GM12878 (cell line): ENCODE data around the gene PHEX. TPM values are rescaled to one million over a fixed set of nuclear protein-coding genes. Genes with fewer than 3 reads are reported as not detected.

Experiments used
- ATAC-seq: fragments of 200-7000 bp; cut with Tn5 transposase; 3 replicates; pipeline ENCODE4 v1.9.1; 2020; ENCODE audit warnings: mild to moderate bottlenecking, moderate library complexity
- BruUV-seq: library from RNA; stranded (reverse); fragments of 400-500 nt; replicated peaks from 2 replicates; lab custom pipeline; 2021; lab: Mats Ljungman, UMichigan
- CTCF ChIA-PET: fragments of 300-600 bp; sonication (Branson Sonifier 250); formaldehyde crosslinking; extraction: SDS; loops from one replicate; lab custom pipeline; 2021; ENCODE audit warnings: inconsistent platforms; lab: Yijun Ruan, JAX
- POLR2A ChIA-PET: fragments of 350-600 bp; formaldehyde crosslinking; extraction: SDS; loops from one replicate; lab custom pipeline; 2021; ENCODE audit warnings: inconsistent platforms; lab: Charles Lee
- RAD21 ChIA-PET: fragments of 300-600 bp; sonication (Branson Sonifier 250); formaldehyde crosslinking; loops from one replicate; lab custom pipeline; 2023; ENCODE audit warnings: antibody characterized with exemption; ENCODE audit not compliant: unreplicated experiment; lab: Charles Lee
- SMC1A ChIA-PET: fragments of 300-600 bp; sonication (Branson Sonifier 250); formaldehyde crosslinking; loops from one replicate; lab custom pipeline; 2023; ENCODE audit not compliant: unreplicated experiment, uncharacterized antibody; lab: Charles Lee
- DNase-seq: peaks from one replicate; pipeline ENCODE4 v3.0.0-alpha.2; 2011; ENCODE audit warnings: low read depth, low spot score
- FAIRE-seq: peaks from 3 replicates; lab custom pipeline; 2011; peaks lifted over from hg19 to GRCh38; lab: Jason Lieb, UNC
- H2AFZ ChIP-seq: 2 replicates; pipeline ENCODE4 v1.6.0; 2011; ENCODE audit warnings: low read depth, low read length, control low read depth; ENCODE audit not compliant: control insufficient read depth
- H3K27ac ChIP-seq: 2 replicates; pipeline ENCODE4 v1.5.1; 2011; ENCODE audit warnings: control low read depth; ENCODE audit not compliant: control insufficient read depth, insufficient read depth
- H3K27me3 ChIP-seq, 2 experiments: replicated peaks in 1 of 2; 2 replicates each; pipeline versions ENCODE4 v1.6.0 to v1.6.1; 2011; ENCODE audit warnings: low read length in 1 of 2; ENCODE audit not compliant: control insufficient read depth in 2 of 2, insufficient read depth in 2 of 2
- H3K36me3 ChIP-seq, 2 experiments: 2 replicates each; pipeline ENCODE4 v1.5.1; 2011; ENCODE audit warnings: low read length in 1 of 2; ENCODE audit not compliant: control insufficient read depth in 2 of 2, insufficient read depth in 2 of 2
- H3K4me1 ChIP-seq: 2 replicates; pipeline ENCODE4 v1.6.1; 2011; ENCODE audit warnings: mild to moderate bottlenecking, low read length, moderate library complexity, mixed read lengths; ENCODE audit not compliant: control insufficient read depth, insufficient read depth
- H3K4me2 ChIP-seq: 2 replicates; pipeline ENCODE4 v1.6.0; 2011; ENCODE audit warnings: control low read depth; ENCODE audit not compliant: control insufficient read depth, insufficient read depth
- H3K4me3 ChIP-seq: fragments of 200-600 bp; sonication (generic); 2 replicates; pipeline ENCODE4 v1.5.1; 2016
- H3K79me2 ChIP-seq: 2 replicates; pipeline ENCODE4 v1.6.0; 2011; ENCODE audit warnings: low read length; ENCODE audit not compliant: control insufficient read depth, insufficient read depth
- H3K9ac ChIP-seq: 2 replicates; pipeline ENCODE4 v1.8.0; 2011; ENCODE audit warnings: low read length, control low read depth, mixed read lengths; ENCODE audit not compliant: control insufficient read depth, insufficient read depth
- H3K9me3 ChIP-seq: replicated peaks from 3 replicates; pipeline ENCODE4 v1.5.1; 2011; ENCODE audit warnings: mild to moderate bottlenecking, low read length; ENCODE audit not compliant: control insufficient read depth, insufficient read depth
- H4K20me1 ChIP-seq: 2 replicates; pipeline ENCODE4 v1.6.0; 2011; ENCODE audit not compliant: control insufficient read depth, insufficient read depth
- EGR1 ChIP-seq, 2 experiments: IDR thresholded peaks; 1 replicate in 1 of 2; 2 replicates in 1 of 2; pipeline ENCODE4 v1.6.1; 2011 to 2012; ENCODE audit warnings: low read depth in 2 of 2, low read length in 2 of 2, borderline replicate concordance in 1 of 2, mild to moderate bottlenecking in 1 of 2, moderate library complexity in 1 of 2
- FOXM1 ChIP-seq: IDR thresholded peaks from 2 replicates; pipeline ENCODE4 v1.6.1; 2012; ENCODE audit warnings: low read depth, mild to moderate bottlenecking, inconsistent platforms, low read length, moderate library complexity
- HCFC1 ChIP-seq: fragments of 150-350 bp; IDR thresholded peaks from 2 replicates; pipeline ENCODE4 v1.6.1; 2014; ENCODE audit warnings: low read length
- JUND ChIP-seq: IDR thresholded peaks from 2 replicates; pipeline ENCODE4 v1.6.1; 2012; ENCODE audit warnings: low read depth, mild to moderate bottlenecking, low read length, improper control_type of control experiment, moderate library complexity
- KAT2A ChIP-seq: conservative IDR thresholded peaks from 2 replicates; pipeline ENCODE4 v1.6.1; 2011; ENCODE audit warnings: low read depth, low read length; ENCODE audit not compliant: control insufficient read depth
- MAX ChIP-seq: IDR thresholded peaks from 2 replicates; pipeline ENCODE4 v1.6.1; 2012; ENCODE audit warnings: low read depth, low read length, improper control_type of control experiment
- NBN ChIP-seq: fragments of 450-650 bp; IDR thresholded peaks from 2 replicates; pipeline ENCODE4 v1.6.1; 2016
- PKNOX1 ChIP-seq: fragments of 450-650 bp; IDR thresholded peaks from 2 replicates; pipeline ENCODE4 v1.6.1; 2016; ENCODE audit warnings: mild to moderate bottlenecking
- SIN3A ChIP-seq: IDR thresholded peaks from 2 replicates; pipeline ENCODE4 v1.6.1; 2012; ENCODE audit warnings: low read depth, low read length, improper control_type of control experiment
- SMC3 ChIP-seq: IDR thresholded peaks from 2 replicates; pipeline ENCODE4 v1.6.1; 2011; ENCODE audit warnings: low read length, improper control_type of control experiment, borderline replicate concordance
- TAF1 ChIP-seq: IDR thresholded peaks from 2 replicates; pipeline ENCODE4 v1.6.1; 2011; ENCODE audit warnings: mild to moderate bottlenecking, low read depth, low read length, borderline replicate concordance
- USF1 ChIP-seq: IDR thresholded peaks from 2 replicates; pipeline ENCODE4 v1.6.1; 2011; ENCODE audit warnings: borderline replicate concordance, low read depth, mild to moderate bottlenecking, moderate library complexity, mixed read lengths, low read length; ENCODE audit not compliant: insufficient read depth; ENCODE audit errors: extremely low read length
- ZBED1 ChIP-seq: IDR thresholded peaks from 2 replicates; pipeline ENCODE4 v1.6.1; 2016; ENCODE audit warnings: borderline replicate concordance
- ZNF207 ChIP-seq: fragments of 450-650 bp; IDR thresholded peaks from 2 replicates; pipeline ENCODE4 v1.6.1; 2014; ENCODE audit warnings: antibody characterized with exemption, mild to moderate bottlenecking, borderline replicate concordance
- ZNF217 ChIP-seq: fragments of 450-650 bp; IDR thresholded peaks from 2 replicates; pipeline ENCODE4 v1.6.1; 2017; ENCODE audit warnings: antibody characterized with exemption, mild to moderate bottlenecking
- ZNF24 ChIP-seq: fragments of 450-650 bp; IDR thresholded peaks from 2 replicates; pipeline ENCODE4 v1.6.1; 2017; ENCODE audit warnings: antibody characterized with exemption, mild to moderate bottlenecking
- ZNF687 ChIP-seq: fragments of 450-650 bp; IDR thresholded peaks from 2 replicates; pipeline ENCODE4 v1.6.1; 2017; ENCODE audit warnings: mild to moderate bottlenecking, moderate library complexity
- WGBS: methylation state at CpG from one replicate; pipeline ENCODE4 v1.1.6; 2016; ENCODE audit warnings: low lambda C conversion rate; ENCODE audit not compliant: insufficient replicate concordance, insufficient coverage; ENCODE audit errors: missing lambda C conversion rate; 5-methylcytosine and 5-hydroxymethylcytosine counted together
- in situ Hi-C: fragments of 300-500 bp; cut with MboI; formaldehyde crosslinking; loops from 9 replicates; pipeline ENCODE4 v1.14.3; 2018; ENCODE audit warnings: mixed read lengths
- intact Hi-C: fragments of 100-400 bp; cut with micrococcal nuclease; formaldehyde crosslinking; loops from one replicate; pipeline ENCODE4 v1.14.2; 2022; ENCODE audit not compliant: unreplicated experiment
- polyA plus RNA-seq, 11 experiments: library from polyadenylated mRNA; depleted of rRNA in 4 of 11; unstranded in 6 of 11; stranded (reverse) in 5 of 11; fragments of >200 nt; fragmentation: Nextera tagmentation in 4 of 11; fragmentation: Illumina TruSeq in 1 of 11; extraction: Ambion mirVana in 4 of 11; extraction: Trizol in 1 of 11; gene quantifications; 1 replicate in 1 of 11; 2 replicates in 10 of 11; pipeline versions ENCODE4 v1.2.1 to v1.2.3, GENCODE V29; 2011 to 2016; ENCODE audit warnings: inconsistent platforms in 2 of 11, missing spikeins in 2 of 11, low read depth in 1 of 11
- total RNA-seq, 4 experiments: library from RNA; depleted of rRNA in 3 of 4; stranded (reverse); fragments of >200 nt in 3 of 4; fragmentation: Illumina TruSeq in 1 of 4; extraction: Trizol in 1 of 4; gene quantifications; 2 replicates each; pipeline versions ENCODE4 v1.2.1 to v1.2.3, GENCODE V29; 2013 to 2021

The PHEX gene
- total and polyA plus RNA-seq, 10 of the 15 experiments (the other 5 are each of a cell fraction or from before 2014, with no cell fraction given), result 0.12 to 97.2 (median 0.55) TPM

- Histone ChIP-seq H3K4me3 (no peak overlapping the region), H3K27me3 (no peaks in the 10 kb centered on the region), H3K9me3 (no peaks in the 10 kb centered on the region), H3K9ac (no peak overlapping the region), H3K79me2 (no peaks in the 10 kb centered on the region), H3K4me2 (no peak overlapping the region), H3K36me3 (no peaks in the 10 kb centered on the region), H2AFZ (no peak overlapping the region), H3K4me1 (no peaks in the 10 kb centered on the region), H4K20me1 (no peaks in the 10 kb centered on the region), H3K27ac (no peak overlapping the region)
- BruUV-seq, result no TSS peak
- DNase-seq (no peak), FAIRE-seq (no peak), ATAC-seq (0 out of 3 replicates have a peak, but pooled peaks have one; percentile 11)
- CTCF ChIA-PET, result interaction anchor here (1.0 to 7.7 kb wide), 20 partner anchors 9 to 614 kb away, joined by 3 to 102 read pairs (median 16); no protein-coding TSS in a partner anchor
- POLR2A ChIA-PET, result interaction anchor here (0.6 to 1.9 kb wide), 4 partner anchors 11 to 149 kb away, joined by 3 to 7 read pairs (median 4); no protein-coding TSS in a partner anchor
- intact Hi-C loops (no loop called here), in situ Hi-C loops (loop anchor here (10.0 kb wide), 1 partner anchor 610 kb away; no protein-coding TSS in a partner anchor)
- WGBS, result 19% methylated on average over 4 of the region's 4 CpGs
- SMC1A ChIA-PET, result interaction anchor here (0.7 to 10.2 kb wide), 14 partner anchors 8 to 1183 kb away, joined by 3 to 121 read pairs (median 8); no protein-coding TSS in a partner anchor
- RAD21 ChIA-PET, result interaction anchor here (1.0 to 4.6 kb wide), 13 partner anchors 15 to 614 kb away, joined by 3 to 75 read pairs (median 7); no protein-coding TSS in a partner anchor
- no peak for TF ChIP-seq SMC3
- TF ChIP-seq MAX, result no peak
- TF ChIP-seq SIN3A, result no peak
- no peak for TF ChIP-seq ZNF24
- TF ChIP-seq JUND, result no peak
- no peak for TF ChIP-seq HCFC1
- no peak for TF ChIP-seq KAT2A
- TF ChIP-seq TAF1, result no peak
- TF ChIP-seq ZNF207, result no peak
- TF ChIP-seq USF1, result no peak
- TF ChIP-seq ZNF217, result no peak
- no peak for TF ChIP-seq EGR1 (IDR thresholded peaks at IDR 0.05; ENCODE audit: borderline replicate concordance in 1 of 2, low read depth in 2 of 2, low read length in 2 of 2)
- TF ChIP-seq NBN, result no peak
- TF ChIP-seq PKNOX1, result no peak
- TF ChIP-seq ZBED1, result no peak
- TF ChIP-seq FOXM1, result no peak
- TF ChIP-seq ZNF687, result no peak
Measured at GRCh38 chrX:22134681-22135080, 102.6 kb downstream of the PHEX start.
